ENCODE results near the gene SATL1. TPM values are rescaled to one million over a fixed set of nuclear protein-coding genes. Genes with fewer than 3 reads are reported as not detected.

SATL1 gene
- total RNA-seq, 2 donors from 2014 or later, result not detected

DNA sequence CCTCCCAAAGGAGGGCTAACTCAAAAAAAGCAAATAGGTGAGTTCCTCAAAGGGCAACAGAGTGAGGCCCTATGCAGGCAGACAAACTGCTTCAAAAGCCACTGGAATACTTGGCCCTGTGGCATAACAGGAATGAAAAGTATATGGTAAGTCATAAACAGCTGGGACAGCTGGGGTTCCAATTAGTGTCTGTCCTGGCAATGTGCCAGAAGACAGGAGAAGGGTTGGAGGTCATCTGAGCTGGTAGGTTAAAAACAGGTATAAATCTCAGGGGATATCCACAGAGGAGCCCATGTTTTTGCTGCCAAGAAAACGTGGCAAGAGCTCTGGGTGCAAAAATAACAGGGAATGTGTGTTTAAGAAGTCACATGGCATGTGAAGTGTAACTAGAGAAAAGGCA lies 128.3 kb downstream of the SATL1 start:
- ATAC-seq (no peak), DNase-seq (no peak)
- 0 to 22% methylated on average over 1 of the region's 1 CpG for WGBS, 2 donors
- H3K36me3 ChIP-seq (replicated peaks in 1 of 2; ENCODE audit: insufficient read depth in 1 of 2, low read depth in 2 of 2), result no peaks in the 10 kb centered on the region
- no peak for TF ChIP-seq POLR2A (IDR thresholded peaks at IDR 0.05)
- TF ChIP-seq, protein P1, sequence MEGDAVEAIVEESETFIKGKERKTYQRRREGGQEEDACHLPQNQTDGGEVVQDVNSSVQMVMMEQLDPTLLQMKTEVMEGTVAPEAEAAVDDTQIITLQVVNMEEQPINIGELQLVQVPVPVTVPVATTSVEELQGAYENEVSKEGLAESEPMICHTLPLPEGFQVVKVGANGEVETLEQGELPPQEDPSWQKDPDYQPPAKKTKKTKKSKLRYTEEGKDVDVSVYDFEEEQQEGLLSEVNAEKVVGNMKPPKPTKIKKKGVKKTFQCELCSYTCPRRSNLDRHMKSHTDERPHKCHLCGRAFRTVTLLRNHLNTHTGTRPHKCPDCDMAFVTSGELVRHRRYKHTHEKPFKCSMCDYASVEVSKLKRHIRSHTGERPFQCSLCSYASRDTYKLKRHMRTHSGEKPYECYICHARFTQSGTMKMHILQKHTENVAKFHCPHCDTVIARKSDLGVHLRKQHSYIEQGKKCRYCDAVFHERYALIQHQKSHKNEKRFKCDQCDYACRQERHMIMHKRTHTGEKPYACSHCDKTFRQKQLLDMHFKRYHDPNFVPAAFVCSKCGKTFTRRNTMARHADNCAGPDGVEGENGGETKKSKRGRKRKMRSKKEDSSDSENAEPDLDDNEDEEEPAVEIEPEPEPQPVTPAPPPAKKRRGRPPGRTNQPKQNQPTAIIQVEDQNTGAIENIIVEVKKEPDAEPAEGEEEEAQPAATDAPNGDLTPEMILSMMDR (IDR thresholded peaks at IDR 0.05), result no peak
- H3K27ac ChIP-seq, result no peak overlapping the region
- H3K4me3 ChIP-seq, result no peak overlapping the region
- intact Hi-C loops (cut with DNase I), result loop anchor here (10.0 kb wide), 1 partner anchor 430 kb away; no protein-coding TSS in a partner anchor
- H3K4me1 ChIP-seq, result no peaks in the 10 kb centered on the region
- no peaks in the 10 kb centered on the region for H3K27me3 ChIP-seq
- no peaks in the 10 kb centered on the region for H3K9me3 ChIP-seq

DNA sequence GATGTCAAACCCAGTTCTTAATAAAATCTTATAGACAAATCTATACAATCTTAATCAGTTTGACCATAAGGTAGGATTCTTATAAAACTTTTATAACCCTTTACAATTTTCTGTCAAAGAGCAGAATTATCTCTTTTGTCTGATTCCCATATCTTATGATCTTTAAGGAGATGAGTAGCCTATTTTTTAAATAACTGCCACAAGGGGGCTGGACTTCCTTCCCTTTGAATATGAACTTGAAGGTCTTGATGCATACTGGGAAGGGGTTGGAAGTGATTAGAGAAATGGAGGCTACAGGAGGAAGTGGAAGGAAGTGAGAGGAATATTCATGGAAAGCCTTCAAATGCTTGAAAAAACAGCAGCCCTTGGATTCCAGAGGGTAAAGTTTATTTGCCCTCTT lies 128.8 kb downstream of the SATL1 start:
- intact Hi-C loops (cut with DNase I), result loop anchor here (10.0 kb wide), 1 partner anchor 430 kb away; no protein-coding TSS in a partner anchor
- Histone ChIP-seq H3K9me3 (no peaks in the 10 kb centered on the region), H3K36me3 (replicated peaks in 1 of 2; ENCODE audit: insufficient read depth in 1 of 2, low read depth in 2 of 2) (no peaks in the 10 kb centered on the region), H3K27me3 (no peaks in the 10 kb centered on the region), H3K4me1 (no peaks in the 10 kb centered on the region), H3K4me3 (no peak overlapping the region), H3K27ac (no peak overlapping the region)
- no peak for DNase-seq
- no peak for ATAC-seq
- TF ChIP-seq, protein P1 (IDR thresholded peaks at IDR 0.05), result no peak
- TF ChIP-seq POLR2A (IDR thresholded peaks at IDR 0.05), result no peak

DNA sequence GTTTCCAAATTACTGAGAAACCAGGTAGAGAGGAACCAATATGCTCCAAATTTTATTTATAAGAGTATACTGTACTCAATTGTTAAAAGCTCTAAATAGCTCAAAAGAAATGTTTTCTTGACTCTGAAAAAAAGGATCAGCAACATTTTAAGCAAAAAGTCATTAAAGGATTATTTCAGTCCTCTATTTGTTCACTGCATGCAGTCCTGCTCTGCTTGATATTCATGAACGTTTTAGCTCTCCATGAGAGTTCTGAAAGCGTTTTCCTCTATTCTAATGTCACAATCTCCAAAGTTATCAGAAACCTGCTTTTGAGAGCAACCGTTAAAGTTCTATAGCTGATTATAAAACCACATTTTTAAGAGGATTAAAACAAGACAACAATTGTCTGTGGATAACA lies 129.4 kb downstream of the SATL1 start:
- H3K27me3 ChIP-seq, result no peaks in the 10 kb centered on the region
- WGBS, 2 donors, result 76 to 80% methylated on average over 3 of the region's 3 CpGs
- intact Hi-C loops (cut with DNase I), result loop anchor here (10.0 kb wide), 1 partner anchor 431 kb away; no protein-coding TSS in a partner anchor

DNA sequence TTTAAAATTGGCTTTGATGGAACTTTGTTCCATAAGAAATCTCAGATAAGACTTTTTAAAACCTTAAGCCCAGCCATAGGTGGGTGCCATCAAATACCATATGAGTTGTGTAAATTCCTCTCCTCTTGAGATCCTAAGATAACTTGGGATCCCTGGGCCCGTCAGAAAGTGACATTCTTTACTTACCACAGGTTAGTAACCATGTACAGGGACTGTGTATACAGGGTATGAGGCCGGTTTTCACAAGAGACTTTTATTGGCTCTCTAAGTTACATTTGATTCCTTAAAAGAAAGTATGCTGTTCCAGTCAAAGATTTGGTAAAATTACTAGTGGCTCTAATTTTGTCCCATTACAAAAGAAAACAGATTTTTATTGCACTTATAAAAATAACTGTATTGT lies 129.8 kb downstream of the SATL1 start:
- no peak for DNase-seq

More for the DNA sequence above, 129.4 kb downstream of the SATL1 start:
- TF ChIP-seq, protein P1 (IDR thresholded peaks at IDR 0.05), result no peak
- TF ChIP-seq POLR2A (IDR thresholded peaks at IDR 0.05), result no peak
- DNase-seq (no peak), ATAC-seq (no peak)
- Histone ChIP-seq H3K36me3 (replicated peaks in 1 of 2; ENCODE audit: insufficient read depth in 1 of 2, low read depth in 2 of 2) (no peaks in the 10 kb centered on the region), H3K4me1 (no peaks in the 10 kb centered on the region), H3K27ac (no peak overlapping the region), H3K9me3 (no peaks in the 10 kb centered on the region), H3K4me3 (no peak overlapping the region)

More for the DNA sequence above, 129.8 kb downstream of the SATL1 start:
- Histone ChIP-seq H3K4me1 (no peaks in the 10 kb centered on the region), H3K27ac (no peak overlapping the region), H3K9me3 (no peaks in the 10 kb centered on the region), H3K4me3 (no peak overlapping the region), H3K36me3 (replicated peaks in 1 of 2; ENCODE audit: insufficient read depth in 1 of 2, low read depth in 2 of 2) (no peaks in the 10 kb centered on the region), H3K27me3 (no peaks in the 10 kb centered on the region)
- 58 to 78% methylated on average over 2 of the region's 2 CpGs for WGBS, 2 donors
- intact Hi-C loops (cut with DNase I), result loop anchor here (10.0 kb wide), 1 partner anchor 431 kb away; no protein-coding TSS in a partner anchor
- no peak for ATAC-seq
- TF ChIP-seq, protein P1 (IDR thresholded peaks at IDR 0.05), result no peak
- TF ChIP-seq POLR2A (IDR thresholded peaks at IDR 0.05), result no peak
